Endothelial cell of umbilical vein (primary cell): ENCODE data around the gene TPM3. TPM values are rescaled to one million over a fixed set of nuclear protein-coding genes. Genes with fewer than 3 reads are reported as not detected.

ENCODE experiments used
- BruUV-seq: library from RNA; stranded (reverse); fragments of 400-500 nt; replicated peaks from 2 replicates; lab custom pipeline; 2021; lab: Mats Ljungman, UMichigan
- CTCF ChIA-PET: fragments of 300-600, 350-600 bp; sonication (Branson Sonifier 250); formaldehyde crosslinking; loops from one replicate; lab custom pipeline; 2021; ENCODE audit warnings: antibody characterized with exemption, inconsistent platforms; lab: Charles Lee
- POLR2A ChIA-PET: fragments of 300-600, 350-600 bp; sonication (Branson Sonifier 250); formaldehyde crosslinking; loops from one replicate; lab custom pipeline; 2021; ENCODE audit warnings: antibody characterized with exemption, inconsistent platforms; lab: Charles Lee
- DNase-seq: peaks from one replicate; pipeline ENCODE4 v3.0.0-alpha.2; 2011; ENCODE audit warnings: low read depth, low spot score
- FAIRE-seq: peaks from 2 replicates; lab custom pipeline; 2011; peaks lifted over from hg19 to GRCh38; lab: Jason Lieb, UNC
- H2AFZ ChIP-seq: 2 replicates; pipeline ENCODE4 v1.6.0; 2012; ENCODE audit warnings: low read depth, low read length, control low read depth, inconsistent platforms
- H3K27ac ChIP-seq: 2 replicates; pipeline ENCODE4 v1.5.1; 2011; ENCODE audit warnings: low read depth, mild to moderate bottlenecking, control low read depth, low read length, moderate library complexity; ENCODE audit not compliant: insufficient read depth
- H3K27me3 ChIP-seq, 2 experiments: 2 replicates each; pipeline versions ENCODE4 v1.6.0 to v1.6.1; 2011; ENCODE audit warnings: low read length in 2 of 2, mixed read lengths in 1 of 2; ENCODE audit not compliant: control insufficient read depth in 2 of 2, insufficient read depth in 2 of 2
- H3K36me3 ChIP-seq, 2 experiments: 2 replicates in 1 of 2; 3 replicates in 1 of 2; pipeline ENCODE4 v1.5.1; 2011; ENCODE audit warnings: low read length in 2 of 2, mild to moderate bottlenecking in 1 of 2, moderate library complexity in 1 of 2; ENCODE audit not compliant: control insufficient read depth in 2 of 2, insufficient read depth in 2 of 2; ENCODE audit errors: extremely low read depth in 1 of 2
- H3K4me1 ChIP-seq: 3 replicates; pipeline ENCODE4 v1.5.1; 2011; ENCODE audit warnings: mild to moderate bottlenecking, low read length; ENCODE audit not compliant: control insufficient read depth, insufficient read depth; ENCODE audit errors: extremely low read depth
- H3K4me2 ChIP-seq: 2 replicates; pipeline ENCODE4 v1.6.1; 2011; ENCODE audit warnings: low read length, control low read depth, mixed read lengths; ENCODE audit not compliant: insufficient read depth
- H3K4me3 ChIP-seq, 3 experiments: fragments of 200-600 bp in 1 of 3; sonication (generic), shearing (Covaris generic) in 1 of 3; replicated peaks in 1 of 3; 2 replicates each; pipeline ENCODE4 v1.5.1; 2011 to 2016; ENCODE audit warnings: control low read depth in 3 of 3, low read length in 3 of 3, mild to moderate bottlenecking in 2 of 3, inconsistent platforms in 1 of 3, low read depth in 1 of 3, moderate library complexity in 1 of 3; ENCODE audit not compliant: insufficient read depth in 1 of 3
- H3K79me2 ChIP-seq: 2 replicates; pipeline ENCODE4 v1.6.0; 2012; ENCODE audit warnings: low read length, inconsistent platforms; ENCODE audit not compliant: control insufficient read depth, insufficient read depth
- H3K9ac ChIP-seq: replicated peaks from 2 replicates; pipeline ENCODE3; 2011; ENCODE audit warnings: low read length, control low read depth; ENCODE audit not compliant: insufficient read depth; ENCODE audit errors: extremely low read depth
- H3K9me1 ChIP-seq: replicated peaks from 3 replicates; pipeline ENCODE4 v1.6.0; 2011; ENCODE audit warnings: mild to moderate bottlenecking, low read length; ENCODE audit not compliant: control insufficient read depth, insufficient read depth; ENCODE audit errors: extremely low read depth
- H3K9me3 ChIP-seq: replicated peaks from 2 replicates; pipeline ENCODE4 v1.5.1; 2012; ENCODE audit warnings: low read length, inconsistent platforms; ENCODE audit not compliant: control insufficient read depth, insufficient read depth
- H4K20me1 ChIP-seq: replicated peaks from 2 replicates; pipeline ENCODE3; 2011; ENCODE audit warnings: mild to moderate bottlenecking, low read length; ENCODE audit not compliant: control insufficient read depth, insufficient read depth; ENCODE audit errors: extremely low read depth
- EZH2 ChIP-seq: IDR thresholded peaks from 2 replicates; pipeline ENCODE4 v1.6.1; 2012; ENCODE audit warnings: borderline replicate concordance, low read depth, mild to moderate bottlenecking, moderate library complexity, low read length, inconsistent platforms; ENCODE audit not compliant: severe bottlenecking
- FOS ChIP-seq: IDR thresholded peaks from 2 replicates; pipeline ENCODE4 v1.6.1; 2011; ENCODE audit warnings: mild to moderate bottlenecking, low read length, moderate library complexity, borderline replicate concordance; ENCODE audit not compliant: insufficient read depth
- GATA2 ChIP-seq: IDR thresholded peaks from 2 replicates; pipeline ENCODE4 v1.7.0; 2011; ENCODE audit warnings: low read depth, mild to moderate bottlenecking, moderate library complexity, mixed read lengths, low read length; ENCODE audit not compliant: insufficient read length, insufficient read depth
- JUN ChIP-seq: IDR thresholded peaks from 2 replicates; pipeline ENCODE4 v1.6.1; 2011; ENCODE audit warnings: borderline replicate concordance, low read depth; ENCODE audit not compliant: insufficient read length, insufficient read depth
- MYC ChIP-seq: IDR thresholded peaks from one replicate; pipeline ENCODE4 v1.6.1; 2011; ENCODE audit warnings: mild to moderate bottlenecking, low read depth, low read length
- POLR2A ChIP-seq: IDR thresholded peaks from 2 replicates; pipeline ENCODE4 v1.6.1; 2012; ENCODE audit warnings: low read depth, mild to moderate bottlenecking, control low read depth, low read length
- POLR2AphosphoS5 ChIP-seq: IDR thresholded peaks from 2 replicates; pipeline ENCODE4 v1.6.1; 2012; ENCODE audit warnings: low read depth, mild to moderate bottlenecking, control low read depth, low read length, moderate library complexity; ENCODE audit not compliant: insufficient read depth
- dilution Hi-C: fragments of 300-500 bp; cut with MboI; formaldehyde crosslinking; loops from one replicate; pipeline ENCODE4 v1.15.0; 2019; ENCODE audit warnings: low sequenced_read_pairs; ENCODE audit not compliant: extremely low pct_ligation_motif_present
- intact Hi-C: fragments of 100-400 bp; cut with micrococcal nuclease; formaldehyde crosslinking; loops from one replicate; pipeline ENCODE4 v1.10.0; 2022
- polyA plus RNA-seq, 4 experiments: library from polyadenylated mRNA; depleted of rRNA in 3 of 4; stranded (reverse) in 3 of 4; unstranded in 1 of 4; fragments of >200 nt; gene quantifications; 2 replicates each; pipeline versions ENCODE4 v1.2.1 to v1.2.3, GENCODE V29; 2011 to 2012; ENCODE audit warnings: missing spikeins in 1 of 4
- total RNA-seq: library from RNA; stranded (reverse); gene quantifications from 2 replicates; pipeline ENCODE4 v1.2.3, GENCODE V29; 2021
- TF ChIP-seq, protein P1 (sequence below): IDR thresholded peaks from 2 replicates; pipeline ENCODE4 v1.6.1; 2011; ENCODE audit not compliant: insufficient read depth, insufficient read length
- TF ChIP-seq, protein P2 (sequence below), 2 donors: IDR thresholded peaks; 1 replicate in 1 of 2; 2 replicates in 1 of 2; pipeline ENCODE4 v1.5.1; 2011; ENCODE audit warnings: low read length in 2 of 2, mild to moderate bottlenecking in 2 of 2, moderate library complexity in 2 of 2, control low read depth in 1 of 2, inconsistent platforms in 1 of 2, low read depth in 1 of 2; ENCODE audit not compliant: insufficient read depth in 1 of 2; ENCODE audit errors: extremely low read depth in 1 of 2

TPM3 gene
- total and polyA plus RNA-seq, 2 donors (not counting 3 experiments of a cell fraction or from before 2014, with no cell fraction given): 395 to 927 TPM

DNA sequence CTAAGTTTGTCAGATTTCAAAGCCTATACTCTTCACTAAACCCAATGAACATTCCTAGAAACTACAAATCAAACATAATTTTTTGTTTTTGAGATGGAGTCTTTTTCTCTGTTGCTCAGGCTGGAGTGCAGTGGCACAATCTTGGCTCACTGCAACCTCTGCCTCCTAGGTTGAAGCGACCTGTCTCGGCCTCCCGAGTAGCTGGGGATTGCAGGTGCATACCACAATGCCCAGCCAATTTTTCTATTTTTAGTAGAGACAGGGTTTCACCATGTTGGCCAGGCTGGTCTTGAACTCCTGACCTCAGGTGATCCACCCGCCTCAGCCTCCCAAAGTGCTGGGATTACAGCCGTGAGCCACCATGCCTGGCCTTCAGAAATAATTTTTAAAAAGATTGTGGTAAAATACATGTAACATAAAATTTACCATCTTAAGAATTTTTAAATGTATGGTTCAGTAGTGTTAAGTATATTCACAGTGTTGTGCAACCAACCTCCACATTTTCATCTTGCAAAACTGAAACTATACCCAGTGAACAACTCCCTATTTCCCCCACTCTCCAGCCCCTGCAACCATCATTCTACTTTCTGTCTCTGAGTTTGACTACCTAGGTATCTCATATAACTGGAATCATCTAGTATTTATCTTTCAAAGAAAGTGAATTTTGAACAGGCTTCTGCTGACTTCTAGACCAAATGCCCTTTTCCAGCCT lies 16.9 kb upstream of the TPM3 start:
- no peaks in the 10 kb centered on the region for H3K9me1 ChIP-seq
- intact Hi-C loops (no loop called here), dilution Hi-C loops (no loop called here)
- POLR2A ChIA-PET: no interaction called here
- BruUV-seq: no TSS peak
- no peaks in the 10 kb centered on the region for H3K27me3 ChIP-seq
- no peak overlapping the region for H3K4me3 ChIP-seq
- no peak overlapping the region for H2AFZ ChIP-seq
- no peaks in the 10 kb centered on the region for H3K79me2 ChIP-seq
- H3K4me2 ChIP-seq: no peak overlapping the region
- no peak overlapping the region for H3K9ac ChIP-seq
- H3K4me1 ChIP-seq: no peaks in the 10 kb centered on the region
- CTCF ChIA-PET: interaction anchor here (2.4 kb wide), 1 partner anchor 10 kb away, joined by 13 read pairs; no protein-coding TSS in a partner anchor
- no peaks in the 10 kb centered on the region for H4K20me1 ChIP-seq
- H3K36me3 ChIP-seq: peaks cover 23 to 41% of the 10 kb centered on the region in 2 experiments
- DNase-seq (no peak), FAIRE-seq (no peak)
- TF ChIP-seq GATA2 (no peak), FOS (no peak), POLR2AphosphoS5 (no peak), MYC (no peak)
- TF ChIP-seq, protein P1, sequence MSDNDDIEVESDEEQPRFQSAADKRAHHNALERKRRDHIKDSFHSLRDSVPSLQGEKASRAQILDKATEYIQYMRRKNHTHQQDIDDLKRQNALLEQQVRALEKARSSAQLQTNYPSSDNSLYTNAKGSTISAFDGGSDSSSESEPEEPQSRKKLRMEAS: no peak
- H3K27ac ChIP-seq: no peak overlapping the region
- H3K9me3 ChIP-seq: no peaks in the 10 kb centered on the region

DNA sequence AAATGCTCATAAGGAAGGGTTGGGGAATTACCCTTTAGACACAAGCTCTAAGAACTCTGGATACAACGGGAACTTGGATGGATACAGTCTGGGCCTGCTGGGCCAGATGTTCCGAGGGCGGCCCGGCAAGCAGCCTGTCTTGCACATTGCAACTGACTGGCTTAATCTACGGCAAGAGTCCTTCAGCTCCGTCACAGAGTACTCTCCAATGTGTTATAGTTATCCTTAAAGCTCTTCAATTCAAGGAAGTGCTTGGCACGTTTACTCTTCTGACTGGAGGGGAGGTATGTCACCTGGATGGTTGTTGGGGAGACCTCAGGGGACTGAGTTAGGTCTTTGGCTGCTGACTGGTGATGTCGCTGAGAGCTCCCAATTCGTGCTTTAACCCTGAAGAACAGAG lies 15.4 kb upstream of the TPM3 start:
- Histone ChIP-seq H2AFZ (no peak overlapping the region), H3K9me1 (no peaks in the 10 kb centered on the region), H3K79me2 (no peaks in the 10 kb centered on the region), H3K27ac (no peak overlapping the region), H3K9me3 (no peaks in the 10 kb centered on the region), H3K36me3 (peaks cover 15 to 28% of the 10 kb centered on the region in 2 experiments), H3K27me3 (no peaks in the 10 kb centered on the region), H3K4me3 (no peak overlapping the region), H3K4me2 (no peak overlapping the region), H3K9ac (no peak overlapping the region), H3K4me1 (no peaks in the 10 kb centered on the region), H4K20me1 (no peaks in the 10 kb centered on the region)
- BruUV-seq: no TSS peak
- ChIA-PET CTCF (interaction anchor here (0.9 to 2.4 kb wide), 2 partner anchors 8 to 12 kb away, joined by 4 to 13 read pairs; no protein-coding TSS in a partner anchor), POLR2A (no interaction called here)
- intact Hi-C loops: no loop called here
- TF ChIP-seq FOS (no peak), POLR2A (no peak), EZH2 (no peak), MYC (no peak), JUN (no peak)
- TF ChIP-seq, protein P1: no peak
- TF ChIP-seq, protein P2, sequence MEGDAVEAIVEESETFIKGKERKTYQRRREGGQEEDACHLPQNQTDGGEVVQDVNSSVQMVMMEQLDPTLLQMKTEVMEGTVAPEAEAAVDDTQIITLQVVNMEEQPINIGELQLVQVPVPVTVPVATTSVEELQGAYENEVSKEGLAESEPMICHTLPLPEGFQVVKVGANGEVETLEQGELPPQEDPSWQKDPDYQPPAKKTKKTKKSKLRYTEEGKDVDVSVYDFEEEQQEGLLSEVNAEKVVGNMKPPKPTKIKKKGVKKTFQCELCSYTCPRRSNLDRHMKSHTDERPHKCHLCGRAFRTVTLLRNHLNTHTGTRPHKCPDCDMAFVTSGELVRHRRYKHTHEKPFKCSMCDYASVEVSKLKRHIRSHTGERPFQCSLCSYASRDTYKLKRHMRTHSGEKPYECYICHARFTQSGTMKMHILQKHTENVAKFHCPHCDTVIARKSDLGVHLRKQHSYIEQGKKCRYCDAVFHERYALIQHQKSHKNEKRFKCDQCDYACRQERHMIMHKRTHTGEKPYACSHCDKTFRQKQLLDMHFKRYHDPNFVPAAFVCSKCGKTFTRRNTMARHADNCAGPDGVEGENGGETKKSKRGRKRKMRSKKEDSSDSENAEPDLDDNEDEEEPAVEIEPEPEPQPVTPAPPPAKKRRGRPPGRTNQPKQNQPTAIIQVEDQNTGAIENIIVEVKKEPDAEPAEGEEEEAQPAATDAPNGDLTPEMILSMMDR (IDR thresholded peaks at IDR 0.05; ENCODE audit: extremely low read depth in 1 of 2, insufficient read depth in 1 of 2, low read depth in 1 of 2, low read length in 2 of 2): no peak
- DNase-seq: no peak
- dilution Hi-C loops: no loop called here
- FAIRE-seq: no peak
